Adipocyte (in vitro differentiated cells): ENCODE data around the gene VLDLR.

ENCODE experiments used
- DNase-seq: peaks from one replicate; pipeline ENCODE4 v3.0.0-alpha.2; 2015; ENCODE audit warnings: low read depth
- H3K27me3 ChIP-seq: replicated peaks from 2 replicates; pipeline ENCODE4 v1.7.0; 2013; ENCODE audit warnings: mild to moderate bottlenecking, low read length, moderate library complexity; ENCODE audit not compliant: control insufficient read depth, insufficient read depth
- H3K36me3 ChIP-seq: 2 replicates; pipeline ENCODE4 v1.7.0; 2013; ENCODE audit warnings: low read length, mild to moderate bottlenecking, moderate library complexity; ENCODE audit not compliant: control insufficient read depth, insufficient read depth, severe bottlenecking
- H3K4me1 ChIP-seq: 2 replicates; pipeline ENCODE4 v1.7.0; 2013; ENCODE audit warnings: mild to moderate bottlenecking, low read length, moderate library complexity; ENCODE audit not compliant: control insufficient read depth, insufficient read depth
- H3K4me3 ChIP-seq: 2 replicates; pipeline ENCODE4 v1.7.0; 2013; ENCODE audit warnings: mild to moderate bottlenecking, low read length, moderate library complexity
- H3K9ac ChIP-seq: 2 replicates; pipeline ENCODE4 v1.7.0; 2013; ENCODE audit warnings: mild to moderate bottlenecking, low read length, moderate library complexity
- H3K9me3 ChIP-seq: 2 replicates; pipeline ENCODE4 v1.7.0; 2013; ENCODE audit warnings: mild to moderate bottlenecking, low read length, moderate library complexity; ENCODE audit not compliant: control insufficient read depth

VLDLR gene

DNA sequence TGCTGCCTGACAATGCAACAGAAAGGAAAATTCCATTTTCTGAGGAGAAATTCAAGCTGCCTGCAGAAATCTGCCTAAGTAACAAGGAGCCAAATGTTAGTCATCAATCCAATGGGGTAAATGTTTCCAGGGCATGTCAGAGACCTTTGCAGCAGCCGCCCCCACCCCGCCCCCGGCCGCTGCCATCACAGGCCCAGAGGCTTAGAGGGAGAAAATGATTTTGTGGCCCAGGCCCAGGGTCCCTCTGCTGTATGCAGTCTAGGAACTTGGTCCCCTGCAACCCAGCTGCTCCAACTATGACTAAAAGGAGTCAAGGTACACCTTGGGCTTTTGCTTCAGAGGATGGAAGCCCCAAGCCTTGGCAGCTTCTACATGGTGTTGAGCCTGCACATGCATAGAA is 45.0 kb downstream of the VLDLR start:
- DNase-seq = no peak

DNA sequence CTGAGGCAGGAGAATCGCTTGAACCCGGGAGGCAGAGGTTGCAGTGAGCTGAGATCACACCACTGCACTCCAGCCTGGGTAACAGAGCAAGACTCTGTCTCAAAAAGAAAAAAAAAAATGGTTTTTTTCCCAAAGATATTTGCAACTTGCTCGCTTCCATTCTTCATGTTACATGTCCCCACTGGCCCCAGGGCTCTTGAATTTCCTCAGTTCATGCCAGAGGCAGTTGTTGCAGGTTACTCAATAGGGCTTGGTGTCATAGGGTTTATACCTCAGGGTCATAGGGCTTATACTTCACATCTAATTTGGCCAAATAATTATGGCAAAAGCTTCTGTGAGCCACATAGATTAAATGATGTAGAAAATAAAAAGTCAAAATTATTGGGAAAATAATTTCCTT is 51.6 kb downstream of the VLDLR start:
- Histone ChIP-seq H3K9me3 (no peaks in the 10 kb centered on the region), H3K36me3 (no peaks in the 10 kb centered on the region), H3K27me3 (no peaks in the 10 kb centered on the region), H3K4me3 (no peak overlapping the region), H3K4me1 (peaks cover 1% of the 10 kb centered on the region), H3K9ac (no peak overlapping the region)
- DNase-seq = no peak

More for the DNA sequence above, 45.0 kb downstream of the VLDLR start:
- Histone ChIP-seq H3K9ac (no peak overlapping the region), H3K9me3 (peaks cover 3% of the 10 kb centered on the region), H3K4me1 (peaks cover 7% of the 10 kb centered on the region), H3K36me3 (no peaks in the 10 kb centered on the region), H3K27me3 (no peaks in the 10 kb centered on the region), H3K4me3 (no peak overlapping the region)

GRCh38 chr9:2674141-2674824 is 52.7 kb downstream of the VLDLR start:
- Histone ChIP-seq H3K9me3 (no peaks in the 10 kb centered on the region), H3K9ac (no peak overlapping the region)
- DNase-seq = peak; percentile 15

DNA sequence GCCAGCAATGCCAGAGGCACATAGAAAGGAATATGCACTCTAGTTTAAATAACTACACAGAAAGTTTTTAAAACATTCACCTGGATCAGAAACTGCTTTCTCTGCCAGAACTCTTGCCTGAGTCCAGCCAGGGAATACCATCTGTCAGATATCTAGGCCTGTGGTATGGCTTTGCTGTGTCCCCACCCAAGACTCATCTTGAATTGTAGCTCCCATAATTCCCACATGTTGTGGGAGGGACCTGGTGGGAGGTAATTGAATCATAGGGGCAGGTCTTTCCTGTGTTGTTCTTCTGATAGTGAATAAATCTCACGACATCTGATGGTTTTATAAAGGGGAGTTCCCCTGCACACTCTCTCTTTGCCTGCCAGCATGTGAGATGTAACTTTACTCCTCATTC is 54.2 kb downstream of the VLDLR start:
- H3K36me3 ChIP-seq = no peaks in the 10 kb centered on the region
- peaks cover 7% of the 10 kb centered on the region for H3K4me1 ChIP-seq
- H3K4me3 ChIP-seq = no peak overlapping the region
- H3K27me3 ChIP-seq = no peaks in the 10 kb centered on the region
- no peak for DNase-seq
- no peak overlapping the region for H3K9ac ChIP-seq
- H3K9me3 ChIP-seq = no peaks in the 10 kb centered on the region

More at GRCh38 chr9:2674141-2674824, 52.7 kb downstream of the VLDLR start:
- H3K27me3 ChIP-seq = no peaks in the 10 kb centered on the region
- H3K36me3 ChIP-seq = no peaks in the 10 kb centered on the region
- peaks cover 7% of the 10 kb centered on the region for H3K4me1 ChIP-seq
- no peak overlapping the region for H3K4me3 ChIP-seq

GRCh38 chr9:2676466-2676865 is 54.9 kb downstream of the VLDLR start:
- Histone ChIP-seq H3K4me3 (no peak overlapping the region), H3K9ac (no peak overlapping the region)

DNA sequence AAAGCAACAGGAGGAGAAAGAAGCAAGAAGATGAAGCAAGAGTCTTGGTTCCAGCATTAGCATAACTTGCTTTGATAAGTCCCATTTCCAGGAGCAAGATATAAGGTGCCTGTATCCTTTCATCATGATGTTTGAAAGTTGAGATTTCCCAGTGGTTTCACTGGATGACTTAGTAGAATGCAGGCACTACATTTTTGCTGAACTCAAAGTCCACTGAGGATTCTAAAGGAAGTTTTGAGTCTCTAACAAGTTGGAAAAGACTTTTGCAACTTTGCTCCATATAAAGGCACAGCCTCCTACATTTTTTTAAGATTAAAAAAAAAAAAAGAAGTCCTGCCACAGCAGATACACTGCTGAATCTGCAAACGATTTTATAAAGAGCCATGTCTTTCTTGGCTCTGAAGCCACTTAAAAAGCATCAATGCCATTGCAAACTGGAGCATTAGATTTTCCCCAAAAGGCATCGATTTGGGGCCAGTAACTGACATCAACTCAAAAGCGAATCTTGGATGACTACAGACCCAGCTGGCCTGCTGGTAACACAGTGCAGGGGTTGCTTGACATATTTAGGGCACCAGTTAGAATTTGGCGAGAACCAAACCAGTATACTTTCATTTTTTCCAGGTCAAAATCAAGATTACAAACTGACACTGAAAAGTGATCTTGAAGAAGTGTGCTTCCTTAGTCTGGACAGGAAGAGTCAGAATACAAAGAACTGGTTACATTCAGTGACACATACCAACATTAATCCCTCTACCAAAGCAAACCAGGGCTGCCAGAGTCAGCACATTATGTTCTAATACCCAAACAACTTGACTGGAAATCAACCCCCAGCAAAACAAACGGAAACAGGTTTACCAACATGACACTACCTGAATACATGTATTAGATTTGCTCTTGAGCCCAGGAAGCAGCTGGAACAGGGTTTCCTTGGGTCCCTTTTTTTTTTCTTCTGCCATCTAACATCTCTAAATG is 56.6 kb downstream of the VLDLR start:
- peaks cover 7% of the 10 kb centered on the region for H3K4me1 ChIP-seq
- H3K27me3 ChIP-seq = no peaks in the 10 kb centered on the region
- no peak overlapping the region for H3K9ac ChIP-seq
- H3K4me3 ChIP-seq = no peak overlapping the region
- H3K36me3 ChIP-seq = no peaks in the 10 kb centered on the region
- DNase-seq = no peak
- no peaks in the 10 kb centered on the region for H3K9me3 ChIP-seq

More at GRCh38 chr9:2676466-2676865, 54.9 kb downstream of the VLDLR start:
- no peak for DNase-seq
- H3K36me3 ChIP-seq = no peaks in the 10 kb centered on the region
- peaks cover 7% of the 10 kb centered on the region for H3K4me1 ChIP-seq
- no peaks in the 10 kb centered on the region for H3K9me3 ChIP-seq
- H3K27me3 ChIP-seq = no peaks in the 10 kb centered on the region

- Histone ChIP-seq H3K27me3 (no peaks in the 10 kb centered on the region), H3K9ac (no peak overlapping the region), H3K4me3 (no peak overlapping the region), H3K4me1 (peaks cover 7% of the 10 kb centered on the region), H3K36me3 (no peaks in the 10 kb centered on the region), H3K9me3 (no peaks in the 10 kb centered on the region)
- no peak for DNase-seq
Observed at GRCh38 chr9:2679011-2679410, 57.4 kb downstream of the VLDLR start.

- no peak for DNase-seq
- peaks cover 7% of the 10 kb centered on the region for H3K4me1 ChIP-seq
- no peaks in the 10 kb centered on the region for H3K9me3 ChIP-seq
- no peaks in the 10 kb centered on the region for H3K36me3 ChIP-seq
- no peaks in the 10 kb centered on the region for H3K27me3 ChIP-seq
- no peak overlapping the region for H3K4me3 ChIP-seq
- no peak overlapping the region for H3K9ac ChIP-seq
Observed at GRCh38 chr9:2681981-2682380, 60.4 kb downstream of the VLDLR start.

- DNase-seq = no peak
- H3K9me3 ChIP-seq = no peaks in the 10 kb centered on the region
- H3K36me3 ChIP-seq = no peaks in the 10 kb centered on the region
- no peak overlapping the region for H3K9ac ChIP-seq
- no peaks in the 10 kb centered on the region for H3K4me1 ChIP-seq
- no peak overlapping the region for H3K4me3 ChIP-seq
- no peaks in the 10 kb centered on the region for H3K27me3 ChIP-seq
Observed at GRCh38 chr9:2686911-2687310, 65.3 kb downstream of the VLDLR start.

DNA sequence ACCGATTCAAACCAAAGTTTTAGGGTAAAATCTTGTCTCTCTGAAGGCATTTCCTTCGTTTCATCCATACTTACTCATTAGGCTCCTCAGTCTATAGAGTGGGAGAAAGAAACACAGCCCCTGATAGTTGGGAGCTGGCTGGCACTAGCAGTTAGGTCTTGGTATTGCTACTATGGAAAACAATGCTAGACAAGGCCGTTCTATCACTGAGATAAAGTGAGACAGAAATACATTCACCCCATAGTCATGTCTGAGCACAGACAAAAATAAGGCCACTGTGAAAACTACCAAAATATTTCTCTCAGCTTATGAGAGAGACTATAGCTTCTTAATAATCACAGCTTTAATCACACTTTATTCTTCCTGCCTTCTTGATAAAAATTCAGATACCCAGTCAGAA is 67.0 kb downstream of the VLDLR start:
- no peak for DNase-seq
- H3K27me3 ChIP-seq = no peaks in the 10 kb centered on the region
- H3K9me3 ChIP-seq = no peaks in the 10 kb centered on the region
- no peaks in the 10 kb centered on the region for H3K4me1 ChIP-seq
- no peak overlapping the region for H3K4me3 ChIP-seq
- H3K9ac ChIP-seq = no peak overlapping the region
- H3K36me3 ChIP-seq = no peaks in the 10 kb centered on the region

- no peaks in the 10 kb centered on the region for H3K36me3 ChIP-seq
- no peaks in the 10 kb centered on the region for H3K9me3 ChIP-seq
- H3K4me1 ChIP-seq = no peaks in the 10 kb centered on the region
- H3K9ac ChIP-seq = no peak overlapping the region
- H3K27me3 ChIP-seq = no peaks in the 10 kb centered on the region
- DNase-seq = no peak
- H3K4me3 ChIP-seq = no peak overlapping the region
Observed at GRCh38 chr9:2691212-2691611, 69.6 kb downstream of the VLDLR start.
